AG04449 (cell line): ENCODE results near the gene NT5C1B.

Experiments used
- CTCF ChIA-PET: fragments of 350-600 bp; formaldehyde crosslinking; extraction: SDS; loops from one replicate; lab custom pipeline; 2021; ENCODE audit warnings: antibody characterized with exemption; lab: Yijun Ruan, JAX
- POLR2A ChIA-PET: fragments of 400-600, 350-600 bp; formaldehyde crosslinking; extraction: SDS; loops from one replicate; lab custom pipeline; 2020; ENCODE audit warnings: antibody characterized with exemption, inconsistent platforms; lab: Yijun Ruan, JAX
- DNase-seq: peaks from one replicate; pipeline ENCODE4 v3.0.0-alpha.2; 2010; ENCODE audit warnings: low read depth, low spot score
- H3K4me3 ChIP-seq: 2 replicates; pipeline ENCODE4 v1.5.1; 2011; ENCODE audit warnings: low read depth, mild to moderate bottlenecking, control low read depth, low read length
- CTCF ChIP-seq: IDR thresholded peaks from one replicate; pipeline ENCODE4 v1.5.1; 2011; ENCODE audit warnings: mild to moderate bottlenecking, moderate library complexity, low read length, control low read depth, inconsistent platforms; ENCODE audit not compliant: insufficient read depth; ENCODE audit errors: missing control alignments

NT5C1B gene

GRCh38 chr2:18566145-18566769, 23.1 kb downstream of the NT5C1B start:
- CTCF ChIA-PET = interaction anchor here (1.0 kb wide), 1 partner anchor 20 kb away, joined by 3 read pairs; no protein-coding TSS in a partner anchor
- no peak for TF ChIP-seq CTCF
- POLR2A ChIA-PET = no interaction called here
- no peak for DNase-seq
- H3K4me3 ChIP-seq = no peak overlapping the region

GRCh38 chr2:18560797-18561085, 28.6 kb downstream of the NT5C1B start:
- no peak for DNase-seq
- H3K4me3 ChIP-seq = peak overlapping the region; percentile 74
- CTCF ChIA-PET = interaction anchor here (0.6 to 1.8 kb wide), 4 partner anchors 10 to 95 kb away, joined by 3 to 6 read pairs (median 4); no protein-coding TSS in a partner anchor
- TF ChIP-seq CTCF = no peak
- POLR2A ChIA-PET = interaction anchor here (0.6 to 2.0 kb wide), 4 partner anchors 12 to 798 kb away, joined by 3 to 5 read pairs (median 4); partner anchors contain the start of gene OSR1

- CTCF ChIA-PET = interaction anchor here (0.6 to 1.8 kb wide), 6 partner anchors 10 to 194 kb away, joined by 3 to 6 read pairs (median 3); no protein-coding TSS in a partner anchor
- POLR2A ChIA-PET = interaction anchor here (0.6 to 2.0 kb wide), 4 partner anchors 11 to 799 kb away, joined by 3 to 5 read pairs (median 4); partner anchors contain the start of gene OSR1
- peak within 1 kb of the TSS; percentile 74 for H3K4me3 ChIP-seq
- DNase-seq = peak; percentile 47
- no peak for TF ChIP-seq CTCF
Observed at GRCh38 chr2:18560031-18560796, 29.2 kb downstream of the NT5C1B start, which contains the start of gene RDH14. RDH14 (minus strand) TSS chr2:18560653; CDS start chr2:18560572, 81 bp downstream.

- peak overlapping the region; percentile 74 for H3K4me3 ChIP-seq
- TF ChIP-seq CTCF = no peak
- CTCF ChIA-PET = interaction anchor here (0.7 to 1.8 kb wide), 5 partner anchors 11 to 195 kb away, joined by 3 to 6 read pairs (median 3); no protein-coding TSS in a partner anchor
- POLR2A ChIA-PET = interaction anchor here (1.6 to 2.0 kb wide), 2 partner anchors 39 to 799 kb away, joined by 5 read pairs; partner anchors contain the start of gene OSR1
- no peak for DNase-seq
Observed at GRCh38 chr2:18559531-18560030, 29.8 kb downstream of the NT5C1B start.

- CTCF ChIA-PET = interaction anchor here (0.8 to 1.0 kb wide), 2 partner anchors 38 to 56 kb away, joined by 3 read pairs; no protein-coding TSS in a partner anchor
- DNase-seq = no peak
- H3K4me3 ChIP-seq = no peak overlapping the region
- POLR2A ChIA-PET = no interaction called here
- no peak for TF ChIP-seq CTCF
Observed at GRCh38 chr2:18558458-18558857, 30.9 kb downstream of the NT5C1B start.
